GM10248 (cell line): ENCODE results near the gene RAPGEF2.

Experiments
- CTCF ChIA-PET: fragments of 300-600 bp; sonication (Branson Sonifier 250); formaldehyde crosslinking; extraction: SDS; loops from one replicate; lab custom pipeline; 2021; ENCODE audit warnings: antibody characterized with exemption; lab: Yijun Ruan, JAX
- POLR2A ChIA-PET: fragments of 350-650 bp; sonication (Branson Sonifier 250); formaldehyde crosslinking; extraction: SDS; loops from one replicate; lab custom pipeline; 2020; ENCODE audit warnings: antibody characterized with exemption; lab: Yijun Ruan, JAX
- DNase-seq: peaks from one replicate; pipeline ENCODE4 v3.0.0; 2012; ENCODE audit errors: extremely low spot score
- CTCF ChIP-seq: IDR thresholded peaks from 2 replicates; pipeline ENCODE4 v1.5.1; 2012; ENCODE audit warnings: mild to moderate bottlenecking, low read depth; ENCODE audit errors: extremely low read depth, missing control alignments, control extremely low read depth

The RAPGEF2 gene

DNA sequence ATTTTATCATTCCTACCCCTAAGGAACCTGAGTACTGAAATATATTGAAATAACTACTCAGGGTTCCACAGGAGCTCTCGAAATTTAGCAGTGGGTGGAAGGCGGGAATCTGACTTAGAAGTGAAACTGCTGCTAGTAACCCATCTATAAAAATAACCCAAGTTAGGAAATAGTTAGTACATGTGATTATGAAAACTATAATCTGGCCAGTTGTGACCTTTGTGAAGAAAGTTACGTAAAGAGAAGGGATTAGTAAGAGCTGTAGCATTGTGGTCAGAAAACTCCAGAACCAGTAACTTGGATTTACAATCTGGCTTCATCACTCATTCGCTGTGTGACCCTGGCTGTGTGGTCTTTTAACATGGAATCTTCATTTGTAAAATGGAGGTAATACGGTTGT lies 175.5 kb downstream of the RAPGEF2 start:
- ChIA-PET CTCF (interaction anchor here (1.7 kb wide), 1 partner anchor 10 kb away, joined by 6 read pairs; no protein-coding TSS in a partner anchor), POLR2A (no interaction called here)
- TF ChIP-seq CTCF: no peak
- DNase-seq: no peak

DNA sequence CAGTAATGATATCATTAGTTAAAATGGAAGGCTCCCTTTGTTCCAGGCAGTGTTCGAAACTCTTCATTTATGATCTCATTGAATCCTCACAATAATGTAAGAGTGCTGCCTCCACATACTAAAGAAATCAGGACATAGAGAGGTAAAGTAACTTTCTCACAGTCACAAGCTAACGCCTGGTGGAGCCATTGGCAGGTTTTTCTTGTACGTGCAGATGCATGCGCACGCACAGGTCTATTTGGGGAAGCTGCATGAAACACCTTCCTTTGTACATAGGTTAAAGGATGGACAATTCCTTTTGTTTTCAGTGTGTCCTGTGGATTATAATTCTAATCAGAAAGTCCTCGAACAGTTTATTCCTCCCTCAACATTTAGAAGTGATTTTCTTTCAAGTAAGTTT lies 176.2 kb downstream of the RAPGEF2 start:
- TF ChIP-seq CTCF: no peak
- DNase-seq: no peak
- CTCF ChIA-PET: interaction anchor here (1.7 kb wide), 1 partner anchor 9 kb away, joined by 6 read pairs; no protein-coding TSS in a partner anchor
- POLR2A ChIA-PET: no interaction called here

DNA sequence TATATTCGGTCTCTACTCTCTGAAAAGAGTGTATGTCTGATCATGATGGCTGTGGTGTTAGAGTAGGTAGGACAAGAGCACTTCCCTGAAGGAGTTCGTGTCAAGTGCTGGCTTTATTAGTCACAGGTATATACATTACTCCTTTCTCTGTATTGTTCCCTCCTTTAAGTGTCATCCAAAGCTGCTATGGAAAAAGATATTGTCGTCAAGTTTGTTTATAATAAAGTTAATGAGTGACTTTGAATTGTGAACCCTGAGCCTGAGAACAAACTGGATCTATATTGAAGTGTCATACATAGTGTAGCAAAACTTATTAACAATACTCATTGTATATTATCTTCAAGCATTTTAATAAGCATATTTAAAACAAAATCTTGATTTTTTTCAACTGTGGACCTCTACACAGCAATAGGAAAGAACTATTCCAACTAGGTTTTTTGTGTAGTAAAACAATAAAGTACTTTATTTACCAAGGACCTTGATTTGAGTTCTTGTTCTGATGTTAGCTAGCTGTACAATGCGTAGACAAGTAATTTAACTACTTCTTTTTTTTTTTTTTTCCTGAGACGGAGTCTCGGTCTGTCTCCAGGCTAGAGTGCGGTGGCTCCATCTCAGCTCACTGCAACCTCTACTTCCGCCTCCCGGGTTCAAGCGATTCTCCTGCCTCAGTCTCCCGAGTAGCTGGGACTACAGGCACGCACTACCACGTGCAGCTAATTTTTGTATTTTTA lies 177.7 kb downstream of the RAPGEF2 start:
- DNase-seq: no peak
- TF ChIP-seq CTCF: no peak
- ChIA-PET CTCF (interaction anchor here (1.0 kb wide), 1 partner anchor 81 kb away, joined by 3 read pairs; no protein-coding TSS in a partner anchor), POLR2A (no interaction called here)

- ChIA-PET CTCF (interaction anchor here (1.0 to 3.3 kb wide), 3 partner anchors 10 to 14 kb away, joined by 3 to 9 read pairs (median 4); no protein-coding TSS in a partner anchor), POLR2A (interaction anchor here (0.6 to 1.2 kb wide), 2 partner anchors 13 to 379 kb away, joined by 3 read pairs; no protein-coding TSS in a partner anchor)
- no peak for TF ChIP-seq CTCF
- no peak for DNase-seq
These were observed 178.9 kb downstream of the RAPGEF2 start for GRCh38 chr4:159281771-159282170.

GRCh38 chr4:159282329-159282728 lies 179.4 kb downstream of the RAPGEF2 start:
- ChIA-PET CTCF (interaction anchor here (1.0 to 3.3 kb wide), 3 partner anchors 11 to 14 kb away, joined by 3 to 9 read pairs (median 4); no protein-coding TSS in a partner anchor), POLR2A (interaction anchor here (1.2 kb wide), 1 partner anchor 12 kb away, joined by 3 read pairs; no protein-coding TSS in a partner anchor)
- DNase-seq: no peak
- no peak for TF ChIP-seq CTCF

DNA sequence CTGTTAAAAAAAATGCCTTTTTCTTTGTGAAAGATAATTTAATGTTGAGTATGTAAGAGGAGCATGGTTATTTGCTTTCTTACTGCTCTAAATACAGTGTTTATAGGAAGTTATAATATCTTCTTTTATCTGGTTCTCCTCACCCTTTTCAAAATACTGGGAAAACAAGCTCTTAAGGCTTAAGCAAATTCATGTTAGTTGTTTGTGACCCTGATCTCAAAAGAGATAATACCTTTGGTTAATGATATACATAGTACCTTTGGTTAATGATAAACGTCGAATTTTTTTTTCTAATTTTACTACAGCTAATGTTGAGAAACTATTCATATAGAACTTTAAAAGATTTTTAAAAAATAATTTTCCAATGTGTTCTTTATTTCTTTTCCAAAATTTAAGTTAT lies 180.1 kb downstream of the RAPGEF2 start:
- POLR2A ChIA-PET: no interaction called here

More for the DNA sequence above, 180.1 kb downstream of the RAPGEF2 start:
- DNase-seq: no peak
- CTCF ChIA-PET: interaction anchor here (3.3 kb wide), 1 partner anchor 12 kb away, joined by 9 read pairs; no protein-coding TSS in a partner anchor
- TF ChIP-seq CTCF: no peak
